ENCODE measurements around the gene MAP2. TPM values are rescaled to one million over a fixed set of nuclear protein-coding genes. Genes with fewer than 3 reads are reported as not detected.
A peak's percentile ranks its signal among the peaks of the same experiment; 100 is the strongest.

Gene MAP2
- total and polyA plus RNA-seq, 2 donors (not counting 1 experiment from before 2014, with no cell fraction given), result 51.0 to 60.1 TPM

- no peaks in the 10 kb centered on the region for H3K27me3 ChIP-seq (ENCODE audit: control insufficient read depth, insufficient read depth, low read length)
- H3K36me3 ChIP-seq (ENCODE audit: control insufficient read depth, insufficient read depth, low read length), result no peaks in the 10 kb centered on the region
- H2AFZ ChIP-seq (ENCODE audit: low read length), result no peak overlapping the region
- no peaks in the 10 kb centered on the region for H3K79me2 ChIP-seq (ENCODE audit: control insufficient read depth, insufficient read depth, low read length)
- no peaks in the 10 kb centered on the region for H3K9me3 ChIP-seq (ENCODE audit: control insufficient read depth, insufficient read depth, low read depth, low read length)
- H3K4me3 ChIP-seq (replicated peaks in 1 of 4; ENCODE audit: control extremely low read depth in 1 of 4, insufficient read depth in 1 of 4, low read depth in 3 of 4, low read length in 4 of 4), result no peak overlapping the region
- no peak overlapping the region for H3K4me2 ChIP-seq (ENCODE audit: extremely low read depth, insufficient read depth, low read length)
- DNase-seq (ENCODE audit: low read depth in 2 of 2), result peak in 1 of 2 donors; percentile 36
- no peaks in the 10 kb centered on the region for H4K20me1 ChIP-seq (ENCODE audit: control insufficient read depth, extremely low read depth, insufficient read depth, low read length)
- H3K4me1 ChIP-seq (ENCODE audit: control insufficient read depth, extremely low read depth, insufficient read depth, low read length), result peaks cover 4% of the 10 kb centered on the region
- no peak overlapping the region for H3K27ac ChIP-seq (ENCODE audit: insufficient read depth, low read length)
- no peak overlapping the region for H3K9ac ChIP-seq (ENCODE audit: insufficient read depth, low read length)
- TF ChIP-seq CTCF (conservative IDR thresholded peaks at IDR 0.05 in 1 of 2, IDR thresholded peaks at IDR 0.05 in 1 of 2; ENCODE audit: low read depth in 1 of 2, low read length in 2 of 2) (no peak), EZH2 (IDR thresholded peaks at IDR 0.05; ENCODE audit: low read length, missing control alignments) (no peak)
Measured at GRCh38 chr2:209661286-209661894, 237.5 kb downstream of the MAP2 start.

- no peaks in the 10 kb centered on the region for H3K9me3 ChIP-seq (ENCODE audit: control insufficient read depth, insufficient read depth, low read depth, low read length)
- H3K4me3 ChIP-seq (replicated peaks in 1 of 4; ENCODE audit: control extremely low read depth in 1 of 4, insufficient read depth in 1 of 4, low read depth in 3 of 4, low read length in 4 of 4), result no peak overlapping the region
- no peak overlapping the region for H3K9ac ChIP-seq (ENCODE audit: insufficient read depth, low read length)
- H4K20me1 ChIP-seq (ENCODE audit: control insufficient read depth, extremely low read depth, insufficient read depth, low read length), result no peaks in the 10 kb centered on the region
- H3K79me2 ChIP-seq (ENCODE audit: control insufficient read depth, insufficient read depth, low read length), result no peaks in the 10 kb centered on the region
- peaks cover 4% of the 10 kb centered on the region for H3K4me1 ChIP-seq (ENCODE audit: control insufficient read depth, extremely low read depth, insufficient read depth, low read length)
- no peak for TF ChIP-seq CTCF (conservative IDR thresholded peaks at IDR 0.05 in 1 of 2, IDR thresholded peaks at IDR 0.05 in 1 of 2; ENCODE audit: low read depth in 1 of 2, low read length in 2 of 2)
- no peak for TF ChIP-seq EZH2 (IDR thresholded peaks at IDR 0.05; ENCODE audit: low read length, missing control alignments)
- no peaks in the 10 kb centered on the region for H3K36me3 ChIP-seq (ENCODE audit: control insufficient read depth, insufficient read depth, low read length)
- no peak overlapping the region for H3K4me2 ChIP-seq (ENCODE audit: extremely low read depth, insufficient read depth, low read length)
- H3K27me3 ChIP-seq (ENCODE audit: control insufficient read depth, insufficient read depth, low read length), result no peaks in the 10 kb centered on the region
- no peak overlapping the region for H2AFZ ChIP-seq (ENCODE audit: low read length)
- DNase-seq (ENCODE audit: low read depth in 2 of 2), result peak in 1 of 2 donors; percentile 6
- H3K27ac ChIP-seq (ENCODE audit: insufficient read depth, low read length), result no peak overlapping the region
Measured at GRCh38 chr2:209662021-209662420, 238.2 kb downstream of the MAP2 start.

- no peaks in the 10 kb centered on the region for H4K20me1 ChIP-seq (ENCODE audit: control insufficient read depth, extremely low read depth, insufficient read depth, low read length)
- H3K4me3 ChIP-seq (replicated peaks in 1 of 4; ENCODE audit: control extremely low read depth in 1 of 4, insufficient read depth in 1 of 4, low read depth in 3 of 4, low read length in 4 of 4), result no peak overlapping the region
- H3K36me3 ChIP-seq (ENCODE audit: control insufficient read depth, insufficient read depth, low read length), result no peaks in the 10 kb centered on the region
- TF ChIP-seq CTCF (conservative IDR thresholded peaks at IDR 0.05 in 1 of 2, IDR thresholded peaks at IDR 0.05 in 1 of 2; ENCODE audit: low read depth in 1 of 2, low read length in 2 of 2) (no peak), EZH2 (IDR thresholded peaks at IDR 0.05; ENCODE audit: low read length, missing control alignments) (no peak)
- DNase-seq (ENCODE audit: low read depth in 2 of 2), result peak; percentile 51 to 65
- H2AFZ ChIP-seq (ENCODE audit: low read length), result no peak overlapping the region
- H3K79me2 ChIP-seq (ENCODE audit: control insufficient read depth, insufficient read depth, low read length), result no peaks in the 10 kb centered on the region
- H3K4me1 ChIP-seq (ENCODE audit: control insufficient read depth, extremely low read depth, insufficient read depth, low read length), result peaks cover 4% of the 10 kb centered on the region
- no peak overlapping the region for H3K9ac ChIP-seq (ENCODE audit: insufficient read depth, low read length)
- peak overlapping the region; percentile 37 for H3K4me2 ChIP-seq (ENCODE audit: extremely low read depth, insufficient read depth, low read length)
- H3K27me3 ChIP-seq (ENCODE audit: control insufficient read depth, insufficient read depth, low read length), result no peaks in the 10 kb centered on the region
- no peaks in the 10 kb centered on the region for H3K9me3 ChIP-seq (ENCODE audit: control insufficient read depth, insufficient read depth, low read depth, low read length)
- no peak overlapping the region for H3K27ac ChIP-seq (ENCODE audit: insufficient read depth, low read length)
Measured at GRCh38 chr2:209663139-209663538, 239.3 kb downstream of the MAP2 start.
